ENCODE measurements around the gene HAAO.

Gene HAAO

DNA sequence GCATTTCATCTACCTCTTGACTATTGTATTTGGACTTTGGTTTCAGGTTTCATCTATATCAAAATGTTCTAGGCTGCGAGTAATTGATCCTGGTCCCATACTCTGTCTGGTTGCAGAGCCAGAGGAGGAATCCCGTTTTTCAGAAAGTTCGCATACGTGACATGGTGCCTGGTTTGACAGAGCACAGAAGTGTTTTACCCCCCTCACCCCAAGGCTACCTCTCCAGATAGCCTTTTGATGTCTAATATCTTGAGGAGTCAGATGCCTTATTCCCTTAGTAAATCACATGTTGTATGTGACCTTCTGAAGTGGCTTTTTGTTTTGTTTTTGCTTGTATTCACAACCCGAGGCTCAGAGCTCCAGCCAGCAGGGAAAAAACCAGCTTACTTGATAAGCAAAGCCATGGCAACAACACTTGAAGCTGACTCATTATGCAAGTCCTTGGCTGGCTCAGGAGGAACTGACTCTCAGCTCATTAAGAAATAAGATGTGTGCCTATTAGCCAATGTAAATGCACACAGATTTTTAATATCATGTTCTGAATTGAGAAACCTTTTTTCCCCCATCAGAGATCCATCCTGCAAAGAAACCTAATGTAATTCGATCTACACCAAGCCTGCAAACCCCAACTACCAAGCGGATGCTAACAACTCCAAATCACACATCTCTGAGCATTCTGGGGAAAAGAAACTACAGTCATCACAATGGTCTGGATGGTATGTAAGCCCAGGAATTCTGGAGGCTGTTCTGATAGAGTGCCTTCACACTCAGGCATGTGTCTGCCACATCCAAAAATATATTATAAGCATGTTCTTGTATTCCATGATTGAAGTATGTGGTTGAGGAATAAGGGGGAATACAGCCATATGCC is 69.8 kb downstream of the HAAO start:
- TF ChIP-seq, protein P1, sequence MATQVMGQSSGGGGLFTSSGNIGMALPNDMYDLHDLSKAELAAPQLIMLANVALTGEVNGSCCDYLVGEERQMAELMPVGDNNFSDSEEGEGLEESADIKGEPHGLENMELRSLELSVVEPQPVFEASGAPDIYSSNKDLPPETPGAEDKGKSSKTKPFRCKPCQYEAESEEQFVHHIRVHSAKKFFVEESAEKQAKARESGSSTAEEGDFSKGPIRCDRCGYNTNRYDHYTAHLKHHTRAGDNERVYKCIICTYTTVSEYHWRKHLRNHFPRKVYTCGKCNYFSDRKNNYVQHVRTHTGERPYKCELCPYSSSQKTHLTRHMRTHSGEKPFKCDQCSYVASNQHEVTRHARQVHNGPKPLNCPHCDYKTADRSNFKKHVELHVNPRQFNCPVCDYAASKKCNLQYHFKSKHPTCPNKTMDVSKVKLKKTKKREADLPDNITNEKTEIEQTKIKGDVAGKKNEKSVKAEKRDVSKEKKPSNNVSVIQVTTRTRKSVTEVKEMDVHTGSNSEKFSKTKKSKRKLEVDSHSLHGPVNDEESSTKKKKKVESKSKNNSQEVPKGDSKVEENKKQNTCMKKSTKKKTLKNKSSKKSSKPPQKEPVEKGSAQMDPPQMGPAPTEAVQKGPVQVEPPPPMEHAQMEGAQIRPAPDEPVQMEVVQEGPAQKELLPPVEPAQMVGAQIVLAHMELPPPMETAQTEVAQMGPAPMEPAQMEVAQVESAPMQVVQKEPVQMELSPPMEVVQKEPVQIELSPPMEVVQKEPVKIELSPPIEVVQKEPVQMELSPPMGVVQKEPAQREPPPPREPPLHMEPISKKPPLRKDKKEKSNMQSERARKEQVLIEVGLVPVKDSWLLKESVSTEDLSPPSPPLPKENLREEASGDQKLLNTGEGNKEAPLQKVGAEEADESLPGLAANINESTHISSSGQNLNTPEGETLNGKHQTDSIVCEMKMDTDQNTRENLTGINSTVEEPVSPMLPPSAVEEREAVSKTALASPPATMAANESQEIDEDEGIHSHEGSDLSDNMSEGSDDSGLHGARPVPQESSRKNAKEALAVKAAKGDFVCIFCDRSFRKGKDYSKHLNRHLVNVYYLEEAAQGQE (IDR thresholded peaks at IDR 0.05; ENCODE audit: insufficient read depth in 1 of 2, low read depth in 2 of 2, low read length in 2 of 2), result no peak
- TF ChIP-seq POLR2AphosphoS5 (IDR thresholded peaks at IDR 0.05; ENCODE audit: low read depth, low read length), result no peak
- TF ChIP-seq TAF1 (IDR thresholded peaks at IDR 0.05; ENCODE audit: borderline replicate concordance, insufficient read depth, low read length), result no peak
- TF ChIP-seq SIN3A (IDR thresholded peaks at IDR 0.05; ENCODE audit: borderline replicate concordance, insufficient read depth, low read length), result no peak
- TF ChIP-seq FOXP2 (optimal IDR thresholded peaks at IDR 0.05; ENCODE audit: borderline replicate concordance, extremely low read depth, extremely low read length, insufficient read depth), result no peak

DNA sequence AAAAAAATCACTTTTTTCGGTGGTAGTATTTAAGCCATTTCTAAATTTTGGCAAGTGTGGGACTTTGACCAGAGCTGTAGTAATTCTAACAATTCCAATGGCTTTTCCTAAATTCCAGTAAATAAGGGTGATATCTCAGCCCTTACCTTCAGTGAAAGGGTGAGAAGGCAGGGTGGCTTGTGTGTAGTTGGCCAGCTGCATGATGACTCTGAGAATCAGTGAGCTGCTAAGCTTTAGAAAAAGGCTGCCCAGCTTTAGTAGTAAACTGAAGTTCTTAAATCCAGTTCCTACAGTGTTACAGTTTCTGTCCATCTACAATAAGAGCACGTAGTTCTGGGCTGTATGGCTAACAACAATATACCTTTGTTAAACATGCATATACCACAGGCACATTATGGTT is 70.5 kb downstream of the HAAO start:
- TF ChIP-seq SIN3A (IDR thresholded peaks at IDR 0.05; ENCODE audit: borderline replicate concordance, insufficient read depth, low read length) (no peak), TAF1 (IDR thresholded peaks at IDR 0.05; ENCODE audit: borderline replicate concordance, insufficient read depth, low read length) (no peak), POLR2AphosphoS5 (IDR thresholded peaks at IDR 0.05; ENCODE audit: low read depth, low read length) (no peak)
- TF ChIP-seq, protein P1 (IDR thresholded peaks at IDR 0.05; ENCODE audit: insufficient read depth in 1 of 2, low read depth in 2 of 2, low read length in 2 of 2), result no peak

Measured in PFSK-1 (cell line).